GM19395 (cell line): ENCODE results near the gene MYF5.

ENCODE experiments used
- ATAC-seq: cut with Tn5 transposase; IDR thresholded peaks from one replicate; pipeline ENCODE4 v1.9.1; 2021; ENCODE audit warnings: mild to moderate bottlenecking, moderate library complexity; ENCODE audit not compliant: unreplicated experiment

Gene MYF5

GRCh38 chr12:80756875-80757274, 40.2 kb downstream of the MYF5 start:
- ATAC-seq = peak; percentile 73

- no peak for ATAC-seq
These were observed 45.1 kb downstream of the MYF5 start for GRCh38 chr12:80761838-80762237.

- no peak for ATAC-seq
These were observed 47.2 kb downstream of the MYF5 start for GRCh38 chr12:80763874-80764273.

- no peak for ATAC-seq
These were observed 49.5 kb downstream of the MYF5 start for GRCh38 chr12:80766210-80766609.

- ATAC-seq = peak; percentile 87
These were observed 50.2 kb downstream of the MYF5 start for GRCh38 chr12:80766897-80767296.
